ENCODE data around the gene ZCCHC17.
A peak's percentile ranks its signal among the peaks of the same experiment; 100 is the strongest.

ZCCHC17 gene

DNA sequence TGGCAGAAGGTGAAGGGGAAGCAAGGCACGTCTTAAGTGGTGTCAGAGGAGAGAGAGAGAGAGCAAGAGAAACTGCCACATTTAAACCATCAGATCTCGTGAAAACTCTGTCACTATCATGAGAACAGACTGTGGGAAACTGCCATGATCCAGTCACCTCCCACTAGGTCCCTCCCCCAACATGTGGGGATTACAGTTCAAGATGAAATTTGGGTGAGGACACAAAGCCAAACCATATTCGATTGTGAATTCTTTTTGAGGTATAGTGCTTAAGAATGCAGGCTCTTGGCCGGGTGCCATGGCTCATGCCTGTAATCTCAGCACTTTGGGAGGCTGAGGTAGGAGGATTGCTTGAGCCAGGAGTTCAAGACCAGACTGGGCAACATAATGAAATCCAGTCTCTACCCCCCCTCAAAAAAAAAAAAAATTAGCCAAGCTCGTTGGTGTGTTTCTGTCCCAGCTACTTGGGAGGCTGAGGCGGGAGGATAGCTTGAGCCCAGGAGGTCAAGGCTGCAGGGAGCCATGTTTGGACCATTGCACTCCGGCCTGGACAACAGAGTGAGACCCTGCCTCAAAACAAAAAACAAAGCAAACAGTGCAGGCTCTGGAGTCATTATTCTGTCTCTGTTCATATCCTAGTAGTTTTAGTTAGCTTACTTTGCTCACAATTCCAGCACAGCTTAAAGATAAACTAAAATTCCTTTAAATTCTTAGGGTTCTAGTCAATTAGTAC is 6.0 kb downstream of the ZCCHC17 start:
- no peak for DNase-seq (ENCODE audit: low read depth in 2 of 2)

DNA sequence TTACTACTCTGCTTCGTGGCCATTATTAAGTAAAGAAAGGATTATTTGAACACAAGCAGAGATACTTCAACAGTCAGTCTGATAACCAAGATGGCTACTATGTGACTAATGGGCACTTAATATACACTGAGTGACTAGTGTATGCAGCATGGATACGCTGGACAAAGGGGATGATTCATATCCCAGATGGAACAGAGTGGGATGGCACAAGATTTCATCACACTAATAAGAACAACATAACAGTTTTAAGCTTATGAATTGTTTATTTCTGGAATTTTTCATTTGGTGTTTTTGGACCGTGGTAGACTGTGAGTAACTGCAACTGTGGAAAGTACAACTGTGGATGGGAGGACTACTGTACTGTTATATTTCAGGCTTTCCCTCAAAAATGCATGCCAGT is 9.4 kb downstream of the ZCCHC17 start:
- DNase-seq (ENCODE audit: low read depth in 2 of 2): peak; percentile 81 to 84

DNA sequence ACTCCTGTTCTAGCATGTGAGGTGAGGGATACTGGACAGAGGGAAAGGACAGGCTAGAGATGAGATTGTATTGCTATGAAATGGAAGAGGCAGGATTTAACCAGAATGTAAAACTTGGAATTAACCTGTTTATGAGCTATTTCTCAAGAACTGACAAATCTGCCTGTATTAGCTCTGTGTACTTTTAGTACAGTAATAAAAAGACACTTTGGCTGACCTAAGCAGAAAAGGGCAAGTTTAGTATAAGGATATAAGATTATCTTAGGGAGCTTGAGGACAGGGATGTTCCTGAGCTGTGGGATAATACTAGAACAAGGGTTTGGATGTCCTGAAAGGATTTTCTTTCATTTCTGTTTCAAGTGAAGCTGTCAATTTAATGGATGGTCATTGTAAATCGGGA is 11.2 kb downstream of the ZCCHC17 start:
- DNase-seq (ENCODE audit: low read depth in 2 of 2): no peak

DNA sequence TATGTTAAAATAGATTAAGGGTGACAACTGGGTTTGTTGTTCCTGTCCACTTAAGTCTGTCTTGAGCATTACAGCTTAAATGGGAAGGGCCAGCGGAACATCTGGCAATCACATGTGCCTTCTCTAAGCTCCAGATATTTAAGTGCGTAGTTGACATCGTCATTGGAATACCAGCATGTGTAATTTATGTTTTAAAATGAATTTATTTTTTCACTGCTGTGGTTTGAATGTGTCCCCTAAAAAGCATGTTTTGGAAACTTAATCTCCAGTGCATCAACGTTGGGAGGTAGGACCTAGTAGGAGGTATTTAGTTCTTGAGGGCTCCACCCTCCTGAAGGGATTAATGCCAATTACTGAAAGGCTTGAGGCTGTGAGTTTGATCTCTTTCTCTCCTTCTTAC is 13.4 kb downstream of the ZCCHC17 start:
- peak; percentile 58 to 68 for DNase-seq (ENCODE audit: low read depth in 2 of 2)

DNA sequence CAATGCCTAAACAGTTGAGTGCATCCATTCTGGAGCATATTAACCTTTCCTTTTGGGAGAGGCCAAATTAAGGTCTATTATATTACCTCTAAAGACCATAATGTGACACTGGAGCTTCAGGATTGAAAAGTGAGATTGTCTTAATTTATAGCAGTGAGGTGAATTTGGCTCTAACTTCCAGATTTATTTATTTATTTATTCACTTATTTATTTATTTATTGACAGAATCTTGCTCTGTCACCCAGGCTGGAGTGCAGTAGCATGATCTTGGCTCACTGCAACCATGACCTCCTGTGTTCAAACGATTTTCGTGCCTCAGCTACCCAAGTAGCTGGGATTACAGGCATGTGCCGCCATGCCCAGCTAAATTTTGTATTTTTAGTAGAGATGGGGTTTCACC is 19.1 kb downstream of the ZCCHC17 start:
- DNase-seq (ENCODE audit: low read depth in 2 of 2): no peak

DNA sequence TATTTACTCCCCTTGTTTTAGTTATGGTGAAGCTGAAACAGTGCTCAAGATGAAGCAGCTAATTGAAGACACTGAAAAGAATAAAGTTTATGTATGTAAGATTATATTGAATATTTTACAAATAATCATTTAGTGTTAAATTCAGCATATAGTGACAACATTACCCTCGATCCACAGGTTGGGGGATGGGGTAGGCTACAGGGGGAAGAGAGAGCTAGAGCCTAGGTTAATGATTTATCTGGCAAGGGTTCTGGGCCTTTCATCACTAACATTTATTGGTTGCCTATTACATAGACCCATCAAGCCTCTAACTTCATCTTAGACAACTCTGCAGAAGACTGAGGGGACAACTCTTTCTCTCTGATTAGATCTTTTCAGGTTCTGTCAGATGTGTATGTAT is 21.3 kb downstream of the ZCCHC17 start:
- DNase-seq (ENCODE audit: low read depth in 2 of 2): no peak

DNA sequence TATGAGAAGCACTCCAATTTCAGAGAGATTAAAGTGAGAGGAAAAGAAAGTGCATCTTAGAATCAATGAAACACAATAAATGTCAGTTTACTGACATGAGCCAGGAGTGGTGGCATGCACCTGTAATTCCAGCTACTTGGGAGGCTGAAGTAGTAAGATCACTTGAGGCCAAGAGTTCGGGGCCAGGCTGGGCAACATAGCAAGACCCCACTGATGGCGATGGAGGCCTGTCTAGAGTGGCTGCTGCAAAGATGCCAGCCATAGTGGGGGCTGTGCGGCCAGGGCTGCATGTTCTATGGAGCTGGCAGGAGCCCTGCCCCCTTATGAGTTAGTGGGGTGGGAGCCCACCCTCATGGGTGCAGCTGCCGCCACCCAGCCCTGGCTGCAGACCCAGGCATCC is 27.3 kb downstream of the ZCCHC17 start:
- no peak for DNase-seq (ENCODE audit: low read depth in 2 of 2)

DNA sequence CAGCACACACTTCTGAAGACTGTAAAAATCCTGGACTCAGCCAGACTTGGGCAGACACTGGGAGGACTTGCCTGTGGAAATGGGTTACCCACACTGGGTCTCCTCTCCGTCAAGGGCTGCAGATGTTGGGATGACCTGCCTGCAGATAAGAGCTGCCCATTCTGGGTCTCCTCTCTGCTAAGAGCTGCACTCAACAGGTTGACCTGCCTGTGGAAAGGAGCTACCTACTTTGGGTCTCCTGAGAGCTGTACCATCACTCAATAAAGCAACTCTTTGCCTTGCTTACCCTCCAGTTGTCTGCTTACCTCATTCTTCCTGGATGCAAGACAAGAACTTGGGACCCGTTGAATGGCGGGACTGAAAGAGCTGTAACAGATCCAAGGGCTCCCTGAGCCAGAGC is 28.2 kb downstream of the ZCCHC17 start:
- DNase-seq (ENCODE audit: low read depth in 2 of 2): no peak

DNA sequence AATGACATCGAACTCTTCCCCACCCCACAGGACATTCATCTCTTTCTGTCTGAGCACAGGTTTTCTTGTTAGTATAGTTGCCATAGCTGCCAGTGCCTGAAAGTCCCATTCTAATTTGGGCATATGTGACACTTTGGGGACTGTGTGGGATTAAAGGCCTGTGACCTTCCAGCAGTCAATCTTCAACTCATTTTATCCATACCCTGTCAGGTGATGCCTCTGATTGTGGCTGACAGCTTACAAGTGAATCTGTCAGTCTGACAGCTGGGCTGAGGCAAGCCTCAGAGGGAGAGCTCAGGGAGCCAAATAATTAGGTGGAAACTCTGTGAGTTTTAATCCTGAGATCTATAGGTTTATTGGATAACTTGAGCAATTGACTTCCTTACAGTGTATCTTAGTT is 29.6 kb downstream of the ZCCHC17 start:
- no peak for DNase-seq (ENCODE audit: low read depth in 2 of 2)

DNA sequence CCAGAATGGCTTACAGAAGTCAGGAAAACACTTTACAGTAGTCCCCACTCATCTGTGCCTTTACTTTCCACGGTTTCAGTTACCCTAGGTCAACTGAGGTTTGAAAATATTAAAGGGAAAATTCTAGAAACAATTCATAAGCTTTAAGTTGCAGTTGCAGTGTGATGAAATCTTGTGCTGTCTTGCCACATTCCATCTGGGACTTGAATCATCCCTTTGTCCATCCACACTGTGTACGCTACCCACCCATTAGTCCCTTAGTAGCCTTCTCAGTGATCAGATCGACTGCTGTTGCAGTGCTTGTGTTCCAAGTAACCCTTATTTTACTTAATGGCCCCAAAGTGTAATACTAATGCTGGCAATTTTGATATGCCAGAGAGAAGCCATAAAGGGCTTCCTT is 30.5 kb downstream of the ZCCHC17 start:
- peak in 1 of 2 experiments; percentile 5 for DNase-seq (ENCODE audit: low read depth in 2 of 2)

DNA sequence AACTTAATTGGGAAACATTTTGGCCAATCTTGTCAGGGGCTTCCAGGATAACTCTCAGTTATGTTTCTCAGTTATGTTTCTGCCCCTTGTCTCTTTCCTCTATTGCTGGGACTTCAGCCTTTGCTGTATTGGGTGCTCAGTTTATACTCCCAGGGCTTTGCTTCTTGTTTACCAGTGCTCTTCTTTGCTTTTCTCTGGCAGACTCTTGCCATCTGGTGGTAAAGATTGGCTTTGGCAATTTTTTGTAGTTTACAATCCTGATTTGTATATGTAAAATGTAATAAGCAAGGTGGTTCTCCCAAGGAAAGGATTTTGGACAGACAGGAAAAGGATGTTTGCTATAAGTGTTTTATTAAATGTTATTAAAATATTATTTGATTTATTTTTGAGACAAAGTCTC is 38.2 kb downstream of the ZCCHC17 start:
- DNase-seq (ENCODE audit: low read depth in 2 of 2): peak; percentile 20 to 21

DNA sequence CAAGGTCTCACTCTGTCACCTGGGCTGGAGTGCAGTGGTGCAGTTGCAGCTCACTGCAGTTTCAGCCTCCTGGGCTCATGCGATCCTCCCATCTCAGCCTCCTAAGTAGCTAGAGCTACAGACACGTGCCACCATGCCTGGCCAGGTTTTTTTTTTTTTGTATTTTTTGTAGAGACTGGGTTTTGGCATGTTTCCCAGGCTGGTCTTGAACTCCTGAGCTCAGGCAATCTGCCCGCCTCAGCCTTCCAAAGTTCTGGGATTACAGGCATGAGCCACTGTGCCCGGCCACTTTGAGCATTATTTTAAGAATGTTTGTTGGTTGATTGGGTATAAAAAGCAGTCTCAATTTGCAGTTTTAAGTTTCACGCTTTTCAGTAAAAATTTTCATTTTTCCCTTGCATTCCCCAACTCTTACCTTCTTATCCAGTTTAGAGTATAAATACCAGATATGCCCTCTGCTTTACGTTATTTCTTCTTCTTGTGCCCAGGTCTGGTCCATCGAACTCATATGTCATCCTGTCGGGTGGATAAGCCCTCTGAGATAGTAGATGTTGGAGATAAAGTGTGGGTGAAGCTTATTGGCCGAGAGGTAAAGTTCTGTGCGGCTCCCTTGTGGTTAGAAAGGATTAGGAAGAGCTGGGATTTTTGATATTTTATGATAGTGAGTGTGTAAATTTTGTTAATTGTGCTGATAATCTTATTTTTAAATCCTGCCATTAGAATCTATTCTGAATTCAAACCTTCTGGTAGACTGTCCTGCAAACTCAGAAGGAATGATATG is 40.0 kb downstream of the ZCCHC17 start:
- no peak for DNase-seq (ENCODE audit: low read depth in 2 of 2)

DNA sequence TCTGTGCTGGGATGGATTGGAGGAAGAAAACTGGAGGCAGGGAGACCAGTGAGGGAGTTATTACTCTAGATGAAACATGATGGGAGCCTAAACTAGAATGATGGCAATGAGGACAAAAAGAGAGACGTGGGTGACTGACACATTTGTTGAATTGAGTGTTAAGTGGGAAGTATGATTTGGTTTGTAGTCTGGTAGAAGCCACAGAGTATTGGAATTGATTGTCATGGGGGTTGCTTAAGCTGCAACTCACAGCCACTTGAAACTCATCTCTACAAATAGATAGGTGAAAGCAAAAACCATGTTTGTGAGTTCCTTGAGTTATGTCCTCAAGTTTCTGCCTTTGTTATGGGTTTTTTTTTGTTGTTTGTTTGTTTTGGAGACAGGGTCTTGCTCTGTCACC is 47.7 kb downstream of the ZCCHC17 start:
- DNase-seq (ENCODE audit: low read depth in 2 of 2): no peak

DNA sequence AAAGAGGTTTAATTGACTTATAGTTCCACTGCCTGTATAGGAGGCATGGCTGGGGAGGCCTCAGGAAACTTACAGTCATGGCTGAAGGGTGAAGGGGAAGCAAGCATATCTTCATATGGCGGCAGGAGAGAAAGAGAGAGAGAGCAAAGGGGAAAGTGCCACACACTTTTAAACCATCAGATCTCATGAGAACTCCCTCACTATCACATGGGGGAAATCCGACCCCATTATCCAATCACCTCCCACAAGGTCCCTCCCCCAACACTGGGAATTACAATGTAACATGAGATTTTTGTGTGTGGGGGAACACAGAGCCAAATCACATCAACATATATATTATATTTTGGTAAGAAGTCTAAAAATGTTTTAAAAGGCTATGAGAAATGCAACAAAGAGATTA is 48.8 kb downstream of the ZCCHC17 start:
- no peak for DNase-seq (ENCODE audit: low read depth in 2 of 2)

DNA sequence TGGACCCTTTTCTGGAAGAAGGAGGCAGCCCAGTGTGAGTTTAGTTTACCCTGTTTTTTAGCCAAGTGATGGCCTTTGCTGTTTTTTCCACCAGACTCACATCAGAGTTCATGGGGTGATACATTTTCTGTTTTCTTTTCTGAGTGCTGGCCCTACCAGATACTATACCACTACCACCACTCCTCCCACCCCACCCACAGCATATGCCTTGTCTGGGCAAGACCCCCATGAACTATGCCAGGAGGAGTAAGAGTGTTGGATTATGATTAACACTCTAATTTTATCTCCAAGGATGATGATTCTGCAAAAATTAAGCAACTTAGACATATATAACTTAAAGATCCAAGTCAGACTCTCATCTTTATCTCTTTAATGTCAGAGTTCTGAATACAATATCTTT is 50.0 kb downstream of the ZCCHC17 start:
- no peak for DNase-seq (ENCODE audit: low read depth in 2 of 2)

DNA sequence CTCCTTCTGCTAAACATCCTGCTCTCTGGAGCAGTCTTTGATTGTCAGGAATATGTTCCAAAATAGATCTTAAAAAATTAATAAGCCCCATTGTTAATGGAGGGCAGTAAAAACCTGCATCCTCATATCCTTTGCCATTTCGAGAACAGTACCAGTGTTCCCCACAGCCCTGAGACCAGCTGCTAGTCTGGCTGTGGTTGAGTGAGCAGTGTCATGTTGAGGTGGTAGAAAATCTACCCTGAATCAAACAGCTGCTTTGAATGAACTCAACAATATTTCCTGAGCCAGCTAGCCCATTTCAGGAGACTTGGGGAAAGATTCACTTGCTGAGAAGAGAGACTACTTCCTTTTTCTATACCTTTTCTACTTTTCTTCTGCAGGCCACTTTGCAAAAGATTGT is 51.6 kb downstream of the ZCCHC17 start:
- no peak for DNase-seq (ENCODE audit: low read depth in 2 of 2)

DNA sequence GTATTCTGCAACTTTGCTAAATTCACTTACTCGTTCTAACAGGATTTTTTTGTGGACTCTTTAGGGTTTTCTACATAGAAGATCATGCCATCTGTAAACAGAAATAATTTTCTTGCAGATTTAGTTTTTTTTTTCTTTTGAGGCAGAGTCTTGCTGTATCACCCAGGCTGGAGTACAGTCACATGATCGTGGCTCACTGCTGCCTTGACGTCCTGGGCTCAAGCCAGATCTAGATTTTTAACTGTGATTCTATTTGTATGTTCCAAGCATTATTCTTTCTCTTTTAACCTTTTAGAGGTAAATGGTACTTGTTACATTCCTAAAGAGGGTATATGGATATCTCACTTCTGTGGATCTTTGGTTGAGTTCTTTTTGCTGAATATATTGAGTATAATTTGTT is 57.5 kb downstream of the ZCCHC17 start:
- DNase-seq (ENCODE audit: low read depth in 2 of 2): no peak

DNA sequence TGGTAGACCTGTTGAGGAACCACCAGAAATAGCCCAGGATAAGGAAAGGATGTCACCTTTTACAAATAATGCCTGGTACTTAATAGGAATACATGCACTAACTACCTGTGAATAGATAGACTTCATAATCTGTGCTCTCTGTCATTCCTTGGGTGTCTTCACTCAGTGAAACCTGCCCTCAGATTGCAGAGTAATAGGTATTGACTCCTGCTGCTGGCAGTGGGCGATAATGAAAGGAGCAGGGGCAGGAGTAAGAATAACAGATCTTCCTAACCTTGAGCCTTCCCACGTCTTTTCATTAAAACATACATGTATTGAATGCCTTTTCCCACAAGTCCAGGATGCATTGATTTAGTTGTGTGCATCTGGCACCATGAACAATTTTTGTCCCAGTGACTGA is 59.6 kb downstream of the ZCCHC17 start:
- no peak for DNase-seq (ENCODE audit: low read depth in 2 of 2)

DNA sequence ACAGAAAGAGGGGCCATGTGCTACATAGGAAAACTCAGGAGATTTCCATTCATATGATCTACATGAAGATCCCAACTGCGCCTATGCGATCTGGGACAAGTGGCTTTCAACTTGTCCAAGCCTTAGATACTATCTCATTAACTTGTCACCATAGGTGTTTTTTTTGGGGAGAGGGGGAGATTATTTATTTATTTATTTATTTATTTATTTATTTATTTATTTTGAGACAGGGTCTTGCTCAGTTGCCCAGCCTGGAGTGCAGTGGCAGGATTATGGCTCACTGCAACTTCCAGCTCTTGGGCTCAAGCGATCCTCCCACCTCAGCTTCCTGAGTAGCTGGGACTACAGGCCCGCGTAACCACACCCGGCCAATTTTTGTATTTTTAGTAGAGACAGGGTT is 64.8 kb downstream of the ZCCHC17 start:
- no peak for DNase-seq (ENCODE audit: low read depth in 2 of 2)

DNA sequence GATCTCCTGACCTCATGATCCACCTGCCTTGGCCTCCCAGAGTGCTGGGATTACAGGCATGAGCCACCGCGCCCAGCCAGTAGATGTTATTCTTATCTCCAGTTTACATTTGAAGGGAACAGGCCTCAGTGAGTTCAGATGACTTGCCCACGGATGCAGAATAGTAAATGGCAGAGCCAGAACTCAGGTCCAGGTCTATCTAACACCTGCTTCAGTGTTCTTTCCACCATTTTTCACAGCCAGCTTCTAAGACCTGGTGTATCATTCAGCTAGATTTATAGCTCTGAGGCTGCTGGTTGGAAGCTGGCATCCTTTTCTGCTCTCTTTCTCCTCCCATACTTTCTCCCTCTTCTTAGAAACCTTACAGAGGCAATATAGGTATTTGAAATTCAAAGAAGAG is 65.2 kb downstream of the ZCCHC17 start:
- DNase-seq (ENCODE audit: low read depth in 2 of 2): no peak

DNA sequence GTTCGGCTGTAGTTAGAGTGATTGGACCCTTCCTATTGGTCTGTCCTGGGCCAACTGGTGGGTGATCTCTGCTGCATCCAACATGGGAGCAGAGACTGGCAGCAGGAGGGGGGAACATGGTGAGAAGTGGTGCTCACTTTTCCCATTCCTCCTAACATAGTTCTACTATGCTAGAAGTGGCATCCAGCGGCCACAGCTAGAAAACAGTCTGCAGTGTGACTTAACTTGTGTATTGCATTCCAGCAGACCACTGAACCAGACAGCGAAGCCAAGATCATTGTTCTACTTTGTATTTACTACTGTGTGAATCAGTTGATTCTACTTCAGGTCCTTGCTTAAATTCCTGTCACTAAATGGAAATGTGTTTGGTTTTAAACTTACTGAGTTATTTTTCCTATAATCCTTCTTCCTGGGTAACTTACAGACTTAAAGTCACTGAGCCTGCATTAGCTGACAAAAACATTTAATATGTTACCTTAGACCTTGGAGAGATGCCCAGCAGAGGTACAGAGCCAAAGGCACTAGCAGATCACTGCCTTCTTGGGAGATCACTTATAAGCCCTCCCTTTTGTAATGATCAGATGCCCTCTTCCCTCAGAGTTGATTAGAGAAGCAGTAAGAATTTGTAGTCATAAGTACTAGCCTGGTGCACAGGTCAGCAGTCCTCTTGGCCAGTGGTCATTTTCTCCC is 67.9 kb downstream of the ZCCHC17 start:
- no peak for DNase-seq (ENCODE audit: low read depth in 2 of 2)

DNA sequence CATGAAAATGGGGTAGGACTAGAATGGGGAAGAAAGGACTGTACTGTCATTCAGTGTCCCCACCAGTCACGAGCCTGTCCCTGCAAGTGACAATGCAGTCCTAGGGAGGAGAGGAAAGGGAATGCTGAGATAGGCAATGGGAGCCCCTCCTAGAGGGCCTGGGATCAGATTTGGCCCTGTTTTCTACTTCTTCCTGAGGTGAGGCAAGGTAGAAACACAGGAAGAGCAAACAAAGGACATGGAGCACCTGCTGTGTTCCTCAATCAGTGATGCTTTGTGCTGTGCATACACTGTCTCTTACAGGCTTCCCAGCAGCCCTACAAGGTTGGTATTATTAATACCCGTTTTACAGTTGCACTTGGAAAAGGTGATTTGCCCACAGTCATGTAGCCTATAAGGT is 70.0 kb downstream of the ZCCHC17 start:
- DNase-seq (ENCODE audit: low read depth in 2 of 2): no peak

DNA sequence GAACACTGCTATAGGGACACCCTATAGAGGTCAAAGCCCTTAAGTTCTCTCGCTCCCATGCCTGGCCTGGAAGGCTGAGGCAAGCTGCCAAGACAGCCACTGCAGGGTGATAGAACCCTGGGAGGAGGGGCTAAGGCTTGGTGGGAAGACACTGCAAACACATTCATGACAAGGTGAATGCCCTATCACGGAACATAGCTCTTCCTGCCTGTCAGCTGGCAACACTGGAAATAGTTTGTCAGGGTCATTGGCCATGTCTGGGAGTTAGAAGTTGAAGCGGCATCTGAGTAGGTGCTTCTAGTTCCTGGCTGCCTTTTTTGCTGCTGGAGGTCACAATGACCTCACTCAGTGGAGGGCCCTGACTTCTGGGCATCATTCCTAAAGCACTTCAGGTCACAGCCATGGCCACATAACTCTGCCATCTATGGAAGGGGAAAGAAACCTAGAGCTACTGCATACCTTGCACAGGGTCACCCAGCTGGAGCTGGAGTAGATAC is 71.8 kb downstream of the ZCCHC17 start:
- no peak for DNase-seq (ENCODE audit: low read depth in 2 of 2)

Data from fibroblast of skin of left quadriceps (primary cell).